ENCODE measurements around the gene TAF11L14.

DNA sequence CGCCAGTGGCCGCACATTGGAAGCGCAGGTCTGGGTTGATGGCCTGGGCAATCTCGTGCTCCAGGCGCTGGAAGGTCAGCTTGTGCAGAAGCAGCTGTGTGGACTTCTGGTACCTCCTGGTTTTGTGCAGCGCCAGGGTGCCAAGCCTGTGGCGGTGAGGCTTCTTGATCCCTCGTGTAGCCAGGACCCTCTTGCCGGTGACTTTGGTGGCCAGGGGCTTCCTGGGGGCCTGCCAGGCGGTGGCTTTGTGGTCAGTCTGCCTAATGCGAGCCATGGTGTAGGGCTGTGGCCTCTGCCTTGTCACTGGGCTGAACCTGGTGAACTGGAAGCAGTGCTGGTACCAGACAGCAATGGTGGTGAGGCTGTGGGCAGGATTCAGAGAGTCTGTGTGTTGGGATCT, 8.6 kb upstream of the TAF11L14 start:
- TF ChIP-seq, protein P1, sequence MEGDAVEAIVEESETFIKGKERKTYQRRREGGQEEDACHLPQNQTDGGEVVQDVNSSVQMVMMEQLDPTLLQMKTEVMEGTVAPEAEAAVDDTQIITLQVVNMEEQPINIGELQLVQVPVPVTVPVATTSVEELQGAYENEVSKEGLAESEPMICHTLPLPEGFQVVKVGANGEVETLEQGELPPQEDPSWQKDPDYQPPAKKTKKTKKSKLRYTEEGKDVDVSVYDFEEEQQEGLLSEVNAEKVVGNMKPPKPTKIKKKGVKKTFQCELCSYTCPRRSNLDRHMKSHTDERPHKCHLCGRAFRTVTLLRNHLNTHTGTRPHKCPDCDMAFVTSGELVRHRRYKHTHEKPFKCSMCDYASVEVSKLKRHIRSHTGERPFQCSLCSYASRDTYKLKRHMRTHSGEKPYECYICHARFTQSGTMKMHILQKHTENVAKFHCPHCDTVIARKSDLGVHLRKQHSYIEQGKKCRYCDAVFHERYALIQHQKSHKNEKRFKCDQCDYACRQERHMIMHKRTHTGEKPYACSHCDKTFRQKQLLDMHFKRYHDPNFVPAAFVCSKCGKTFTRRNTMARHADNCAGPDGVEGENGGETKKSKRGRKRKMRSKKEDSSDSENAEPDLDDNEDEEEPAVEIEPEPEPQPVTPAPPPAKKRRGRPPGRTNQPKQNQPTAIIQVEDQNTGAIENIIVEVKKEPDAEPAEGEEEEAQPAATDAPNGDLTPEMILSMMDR (IDR thresholded peaks at IDR 0.05), result no peak
- no peak for TF ChIP-seq TCF7L2 (IDR thresholded peaks at IDR 0.05; ENCODE audit: low read depth, low read length)

All from Panc1 (cell line).